K562 (cell line): ENCODE measurements around the gene GATA1. TPM values are rescaled to one million over a fixed set of nuclear protein-coding genes. Genes with fewer than 3 reads are reported as not detected.

ENCODE experiments used
- ATAC-seq: fragments of 200-7000 bp; cut with Tn5 transposase; 3 replicates; pipeline ENCODE4 v1.9.1; 2020; ENCODE audit warnings: moderate library complexity
- BruUV-seq: library from RNA; stranded (reverse); fragments of 400-500 nt; replicated peaks from 2 replicates; lab custom pipeline; 2021; lab: Mats Ljungman, UMichigan
- CTCF ChIA-PET: fragments of 300-600 bp; formaldehyde crosslinking; extraction: SDS; loops from one replicate; lab custom pipeline; 2021; ENCODE audit warnings: low intra/inter-chr PET ratio; lab: Yijun Ruan, JAX
- POLR2A ChIA-PET: fragments of 300-600, 350-650 bp; sonication (Branson Sonifier 250); formaldehyde crosslinking; extraction: SDS; loops from one replicate; lab custom pipeline; 2021; ENCODE audit warnings: antibody characterized with exemption, inconsistent platforms; lab: Yijun Ruan, JAX
- DNase-seq, 4 experiments: peaks; one replicate each; pipeline versions ENCODE4 v3.0.0 to v3.0.0-alpha.2; 2011 to 2018; ENCODE audit warnings: low spot score in 3 of 4, mixed read lengths in 3 of 4; ENCODE audit errors: extremely low read depth in 1 of 4
- FAIRE-seq: peaks from 2 replicates; lab custom pipeline; 2011; peaks lifted over from hg19 to GRCh38; lab: Jason Lieb, UNC
- H2AFZ ChIP-seq: 2 replicates; pipeline ENCODE4 v1.6.0; 2011; ENCODE audit warnings: low read depth, low read length, control low read depth, inconsistent platforms
- H3K27ac ChIP-seq: fragments of 200-600 bp; 3 replicates; pipeline ENCODE4 v1.8.0; 2011; ENCODE audit warnings: low read depth, mild to moderate bottlenecking, control low read depth, inconsistent platforms, low read length, moderate library complexity, mixed read lengths; ENCODE audit errors: extremely low read depth
- H3K27me3 ChIP-seq, 2 experiments: fragments of 300-600 bp in 1 of 2; 2 replicates in 1 of 2; 3 replicates in 1 of 2; pipeline versions ENCODE4 v1.6.0 to v1.8.0; 2011; ENCODE audit warnings: inconsistent platforms in 2 of 2, low read length in 2 of 2, mild to moderate bottlenecking in 1 of 2, mixed read lengths in 1 of 2, moderate library complexity in 1 of 2; ENCODE audit not compliant: control insufficient read depth in 2 of 2, insufficient read depth in 2 of 2
- H3K36me3 ChIP-seq: fragments of 300-600 bp; 3 replicates; pipeline ENCODE4 v1.8.0; 2011; ENCODE audit warnings: mild to moderate bottlenecking, low read length, inconsistent platforms; ENCODE audit not compliant: control insufficient read depth, insufficient read depth
- H3K4me1 ChIP-seq, 2 experiments: fragments of 200-600 bp in 1 of 2; replicated peaks in 1 of 2; 2 replicates in 1 of 2; 3 replicates in 1 of 2; pipeline versions ENCODE4 v1.5.1 to v1.8.0; 2011; ENCODE audit warnings: inconsistent platforms in 2 of 2, low read length in 2 of 2, mild to moderate bottlenecking in 1 of 2, mixed read lengths in 1 of 2, moderate library complexity in 1 of 2; ENCODE audit not compliant: control insufficient read depth in 2 of 2, insufficient read depth in 2 of 2
- H3K4me2 ChIP-seq: 2 replicates; pipeline ENCODE4 v1.6.1; 2011; ENCODE audit warnings: low read length, control low read depth, inconsistent platforms, mixed read lengths; ENCODE audit not compliant: insufficient read depth
- H3K4me3 ChIP-seq: fragments of 200-600 bp; sonication (generic), shearing (Covaris generic); 2 replicates; pipeline ENCODE4 v1.5.1; 2016; ENCODE audit warnings: control low read depth, inconsistent platforms
- H3K79me2 ChIP-seq: fragments of 200-600 bp; 3 replicates; pipeline ENCODE4 v1.8.0; 2011; ENCODE audit warnings: low read length, inconsistent platforms; ENCODE audit not compliant: control insufficient read depth, insufficient read depth
- H3K9ac ChIP-seq, 2 experiments: 2 replicates each; pipeline versions ENCODE4 v1.6.0 to v1.6.1; 2011; ENCODE audit warnings: low read depth in 2 of 2, low read length in 2 of 2, control low read depth in 1 of 2, inconsistent platforms in 1 of 2, mild to moderate bottlenecking in 1 of 2, mixed read lengths in 1 of 2; ENCODE audit not compliant: insufficient read depth in 1 of 2
- H3K9me1 ChIP-seq: one replicate; pipeline ENCODE4 v1.6.0; 2011; ENCODE audit warnings: inconsistent platforms, mild to moderate bottlenecking, low read length, moderate library complexity; ENCODE audit not compliant: control insufficient read depth, insufficient read depth
- H3K9me3 ChIP-seq: replicated peaks from 2 replicates; pipeline ENCODE4 v1.5.1; 2011; ENCODE audit warnings: low read depth, low read length, inconsistent platforms; ENCODE audit not compliant: control insufficient read depth, insufficient read depth
- H4K20me1 ChIP-seq: replicated peaks from 2 replicates; pipeline ENCODE4 v1.6.1; 2011; ENCODE audit warnings: low read length, inconsistent platforms, mixed read lengths; ENCODE audit not compliant: control insufficient read depth, insufficient read depth
- CXXC5 ChIP-seq: fragments of 250-450 bp; sonication (Bioruptor Pico); IDR thresholded peaks from 2 replicates; pipeline ENCODE4 v1.8.0; 2022; ENCODE audit warnings: inconsistent platforms, mild to moderate bottlenecking, moderate library complexity
- FOXA1 ChIP-seq: fragments of 450-650 bp; IDR thresholded peaks from 2 replicates; pipeline ENCODE4 v1.6.1; 2016; ENCODE audit warnings: mild to moderate bottlenecking, borderline replicate concordance
- KHSRP ChIP-seq: fragments of 450-650 bp; IDR thresholded peaks from 2 replicates; pipeline ENCODE4 v1.6.1; 2017
- ZNF436 ChIP-seq: fragments of 250-450, 450-650 bp; sonication (Bioruptor Pico); formaldehyde crosslinking; IDR thresholded peaks from 2 replicates; pipeline ENCODE4 v1.7.0; 2020; ENCODE audit warnings: mild to moderate bottlenecking
- ZNF778 ChIP-seq: fragments of 450-650 bp; formaldehyde crosslinking; IDR thresholded peaks from 2 replicates; pipeline ENCODE4 v1.4.0; 2020; ENCODE audit warnings: mild to moderate bottlenecking, moderate library complexity
- WGBS: fragments of 100-300 bp; shearing (Covaris generic); methylation state at CpG from one replicate; pipeline ENCODE4 v1.1.6; 2016; ENCODE audit warnings: low coverage, mixed read lengths; ENCODE audit not compliant: insufficient coverage; ENCODE audit errors: missing lambda C conversion rate; 5-methylcytosine and 5-hydroxymethylcytosine counted together
- in situ Hi-C: fragments of 300-500 bp; cut with MboI; formaldehyde crosslinking; loops from 4 replicates; pipeline ENCODE4 v1.15.0; 2018; ENCODE audit warnings: inconsistent platforms, mixed read lengths
- intact Hi-C: fragments of 100-400 bp; cut with micrococcal nuclease; formaldehyde crosslinking; loops from 2 replicates; pipeline ENCODE4 v1.14.2; 2022
- polyA plus RNA-seq, 8 experiments: library from polyadenylated mRNA; depleted of rRNA in 4 of 8; stranded (reverse) in 5 of 8; unstranded in 3 of 8; fragments of >200 nt; fragmentation: Nextera tagmentation in 2 of 8; fragmentation: Illumina TruSeq in 1 of 8; extraction: Ambion mirVana in 2 of 8; extraction: Trizol in 1 of 8; gene quantifications; 2 replicates each; pipeline versions ENCODE4 v1.2.1 to v1.2.3, GENCODE V29; 2011 to 2014; ENCODE audit warnings: inconsistent platforms in 1 of 8, missing spikeins in 1 of 8
- total RNA-seq, 7 experiments: library from RNA; depleted of rRNA in 6 of 7; stranded (reverse); fragments of >200 nt in 6 of 7; fragmentation: Illumina TruSeq in 2 of 7; extraction: Trizol in 2 of 7; gene quantifications; 2 replicates each; pipeline versions ENCODE4 v1.2.1 to v1.2.3, GENCODE V29; 2011 to 2021; ENCODE audit warnings: low replicate concordance in 1 of 7
- TF ChIP-seq, protein P1 (sequence below): fragments of 250-450 bp; sonication (Bioruptor Pico); IDR thresholded peaks from 2 replicates; pipeline ENCODE4 v1.4.0; 2020

The GATA1 gene
- total and polyA plus RNA-seq, 9 of the 15 experiments (the other 6 are each of a cell fraction or from before 2014, with no cell fraction given), result 11.9 to 291 (median 116) TPM

DNA sequence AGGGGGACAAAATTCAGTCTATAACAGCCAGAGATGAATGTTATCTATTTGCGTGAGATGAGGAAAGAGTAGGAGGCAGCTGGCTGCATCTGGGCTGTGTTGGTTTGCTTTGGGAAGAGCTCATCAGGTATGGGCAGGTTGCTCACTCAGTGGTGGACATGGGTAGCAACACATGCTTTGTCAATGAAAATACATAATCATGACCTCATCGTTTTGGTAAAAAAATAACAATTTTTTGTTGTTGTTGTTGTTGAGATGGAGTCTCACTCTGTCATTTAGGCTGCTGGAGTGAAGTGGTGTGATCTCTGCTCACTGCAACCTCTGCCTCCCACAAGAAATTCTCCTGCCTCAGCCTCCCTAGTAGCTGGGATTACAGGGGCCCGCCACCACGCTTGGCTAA is 41.2 kb upstream of the GATA1 start:
- Histone ChIP-seq H3K4me2 (no peak overlapping the region), H4K20me1 (no peaks in the 10 kb centered on the region), H3K9me1 (no peaks in the 10 kb centered on the region), H3K4me3 (no peak overlapping the region), H3K36me3 (no peaks in the 10 kb centered on the region), H3K9me3 (no peaks in the 10 kb centered on the region), H3K4me1 (no peaks in the 10 kb centered on the region; a peak in 3 of 5 replicates), H3K27me3 (no peaks in the 10 kb centered on the region), H3K27ac (no peak overlapping the region), H2AFZ (no peak overlapping the region), H3K9ac (no peak overlapping the region), H3K79me2 (no peaks in the 10 kb centered on the region)
- no TSS peak for BruUV-seq
- 38% methylated on average over 2 of the region's 4 CpGs for WGBS
- CTCF ChIA-PET, result no interaction called here
- ATAC-seq, result no peak
- no peak for DNase-seq
- TF ChIP-seq FOXA1 (no peak), ZNF778 (CRISPR knock-in tag) (no peak), KHSRP (no peak), ZNF436 (CRISPR knock-in tag) (no peak), CXXC5 (no peak)
- TF ChIP-seq, protein P1, sequence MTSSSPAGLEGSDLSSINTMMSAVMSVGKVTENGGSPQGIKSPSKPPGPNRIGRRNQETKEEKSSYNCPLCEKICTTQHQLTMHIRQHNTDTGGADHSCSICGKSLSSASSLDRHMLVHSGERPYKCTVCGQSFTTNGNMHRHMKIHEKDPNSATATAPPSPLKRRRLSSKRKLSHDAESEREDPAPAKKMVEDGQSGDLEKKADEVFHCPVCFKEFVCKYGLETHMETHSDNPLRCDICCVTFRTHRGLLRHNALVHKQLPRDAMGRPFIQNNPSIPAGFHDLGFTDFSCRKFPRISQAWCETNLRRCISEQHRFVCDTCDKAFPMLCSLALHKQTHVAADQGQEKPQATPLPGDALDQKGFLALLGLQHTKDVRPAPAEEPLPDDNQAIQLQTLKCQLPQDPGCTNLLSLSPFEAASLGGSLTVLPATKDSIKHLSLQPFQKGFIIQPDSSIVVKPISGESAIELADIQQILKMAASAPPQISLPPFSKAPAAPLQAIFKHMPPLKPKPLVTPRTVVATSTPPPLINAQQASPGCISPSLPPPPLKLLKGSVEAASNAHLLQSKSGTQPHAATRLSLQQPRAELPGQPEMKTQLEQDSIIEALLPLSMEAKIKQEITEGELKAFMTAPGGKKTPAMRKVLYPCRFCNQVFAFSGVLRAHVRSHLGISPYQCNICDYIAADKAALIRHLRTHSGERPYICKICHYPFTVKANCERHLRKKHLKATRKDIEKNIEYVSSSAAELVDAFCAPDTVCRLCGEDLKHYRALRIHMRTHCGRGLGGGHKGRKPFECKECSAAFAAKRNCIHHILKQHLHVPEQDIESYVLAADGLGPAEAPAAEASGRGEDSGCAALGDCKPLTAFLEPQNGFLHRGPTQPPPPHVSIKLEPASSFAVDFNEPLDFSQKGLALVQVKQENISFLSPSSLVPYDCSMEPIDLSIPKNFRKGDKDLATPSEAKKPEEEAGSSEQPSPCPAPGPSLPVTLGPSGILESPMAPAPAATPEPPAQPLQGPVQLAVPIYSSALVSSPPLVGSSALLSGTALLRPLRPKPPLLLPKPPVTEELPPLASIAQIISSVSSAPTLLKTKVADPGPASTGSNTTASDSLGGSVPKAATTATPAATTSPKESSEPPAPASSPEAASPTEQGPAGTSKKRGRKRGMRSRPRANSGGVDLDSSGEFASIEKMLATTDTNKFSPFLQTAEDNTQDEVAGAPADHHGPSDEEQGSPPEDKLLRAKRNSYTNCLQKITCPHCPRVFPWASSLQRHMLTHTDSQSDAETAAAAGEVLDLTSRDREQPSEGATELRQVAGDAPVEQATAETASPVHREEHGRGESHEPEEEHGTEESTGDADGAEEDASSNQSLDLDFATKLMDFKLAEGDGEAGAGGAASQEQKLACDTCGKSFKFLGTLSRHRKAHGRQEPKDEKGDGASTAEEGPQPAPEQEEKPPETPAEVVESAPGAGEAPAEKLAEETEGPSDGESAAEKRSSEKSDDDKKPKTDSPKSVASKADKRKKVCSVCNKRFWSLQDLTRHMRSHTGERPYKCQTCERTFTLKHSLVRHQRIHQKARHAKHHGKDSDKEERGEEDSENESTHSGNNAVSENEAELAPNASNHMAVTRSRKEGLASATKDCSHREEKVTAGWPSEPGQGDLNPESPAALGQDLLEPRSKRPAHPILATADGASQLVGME (CRISPR knock-in tag), result no peak
- in situ Hi-C loops, result no loop called here
- intact Hi-C loops, result no loop called here
- POLR2A ChIA-PET, result no interaction called here
- FAIRE-seq, result no peak
